Epidermal melanocyte (primary cell): ENCODE results near the gene NCOA3.
A peak's percentile ranks its signal among the peaks of the same experiment; 100 is the strongest.
"Not testable (repeated sequence)": the region's sequence is repeated elsewhere in the genome, so short reads cannot be mapped to it uniquely, and the experiment has no call there.

Source experiments
- DNase-seq: peaks from one replicate; pipeline ENCODE4 v3.0.0; 2011; ENCODE audit warnings: low spot score; ENCODE audit not compliant: insufficient read length

The NCOA3 gene

DNA sequence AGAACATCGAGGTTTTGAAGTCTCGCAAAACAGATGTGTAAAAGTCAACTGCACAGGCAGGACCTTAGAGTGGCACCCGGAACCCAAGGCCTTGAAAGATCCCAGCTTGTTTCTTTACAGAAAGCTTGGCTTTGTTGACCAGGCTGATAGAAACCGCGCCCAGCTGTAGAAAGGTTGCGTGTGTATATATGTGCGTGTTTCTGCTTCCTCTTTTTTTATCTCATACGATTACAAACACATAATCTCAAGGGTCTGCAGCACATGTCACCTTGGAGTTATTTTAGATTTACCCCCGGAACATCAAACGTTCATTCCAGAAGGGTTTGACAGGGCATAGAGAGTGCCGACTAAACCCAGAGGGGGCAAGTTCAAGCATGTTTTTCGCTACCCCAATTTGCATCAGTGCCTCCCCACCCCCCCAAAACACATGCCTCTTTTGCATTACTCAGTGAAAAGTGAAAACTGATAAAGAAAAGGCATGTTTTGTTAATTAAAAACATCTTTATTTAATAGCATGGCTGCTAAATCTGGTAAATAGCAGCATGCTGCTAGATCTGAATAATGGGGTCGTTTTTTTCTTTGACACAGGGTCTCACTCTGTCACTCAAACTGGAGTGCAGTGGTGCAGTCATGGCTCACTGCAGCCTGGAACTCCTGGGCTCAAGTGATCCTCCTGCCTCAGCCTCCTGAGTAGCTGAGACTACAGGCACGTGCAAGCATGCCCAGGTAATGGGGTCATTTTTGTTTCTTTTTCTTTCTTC, 33.2 kb upstream of the NCOA3 start:
- DNase-seq, result no peak

DNA sequence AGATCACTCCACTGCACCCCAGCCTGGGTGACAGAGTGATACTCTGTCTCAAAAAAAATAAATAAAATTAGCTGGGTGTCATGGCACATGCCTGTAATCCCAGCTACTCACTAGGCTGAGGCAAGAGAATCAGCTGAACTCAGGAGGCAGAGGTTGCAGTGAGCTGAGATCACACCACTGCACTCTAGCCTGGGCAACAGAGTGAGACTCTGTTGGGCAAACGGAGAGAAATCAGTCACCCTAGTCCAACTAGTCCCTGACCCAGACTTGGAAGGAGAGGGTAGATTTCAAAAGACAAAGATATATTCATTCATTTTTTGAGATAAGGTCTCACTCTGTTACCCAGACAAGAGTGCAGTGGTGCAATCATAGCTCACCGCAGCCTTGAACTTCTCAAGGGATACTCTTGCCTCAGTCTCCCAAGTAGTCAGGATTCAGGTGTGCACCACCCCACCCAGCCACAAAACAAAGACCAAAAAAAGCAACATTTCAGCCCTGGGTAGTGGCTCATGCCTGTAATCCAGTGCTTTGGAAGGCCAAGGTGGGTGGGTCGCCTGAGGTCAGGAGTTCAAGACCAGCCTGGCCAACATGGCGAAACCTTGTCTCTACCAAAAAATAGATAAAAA, 26.2 kb upstream of the NCOA3 start:
- DNase-seq, result no peak

DNA sequence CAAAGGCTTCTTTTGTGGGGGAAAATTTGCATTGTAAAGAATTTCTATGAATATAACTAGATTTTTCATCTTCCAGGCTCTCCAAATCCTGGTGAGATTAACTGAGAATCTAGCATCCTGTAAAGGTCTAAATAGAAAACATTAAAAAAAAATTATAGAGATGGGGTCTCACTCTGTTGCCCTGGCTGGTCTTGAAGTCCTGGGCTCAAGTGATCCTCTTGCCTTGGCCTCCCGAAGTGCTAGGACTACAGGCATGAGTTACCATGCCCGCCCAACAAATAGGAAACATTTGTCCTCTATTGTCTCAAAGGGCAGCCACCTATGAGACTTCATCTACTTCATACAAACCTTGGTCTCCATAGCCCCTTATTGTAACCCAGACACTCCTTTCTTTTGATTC, 25.2 kb upstream of the NCOA3 start:
- no peak for DNase-seq

DNA sequence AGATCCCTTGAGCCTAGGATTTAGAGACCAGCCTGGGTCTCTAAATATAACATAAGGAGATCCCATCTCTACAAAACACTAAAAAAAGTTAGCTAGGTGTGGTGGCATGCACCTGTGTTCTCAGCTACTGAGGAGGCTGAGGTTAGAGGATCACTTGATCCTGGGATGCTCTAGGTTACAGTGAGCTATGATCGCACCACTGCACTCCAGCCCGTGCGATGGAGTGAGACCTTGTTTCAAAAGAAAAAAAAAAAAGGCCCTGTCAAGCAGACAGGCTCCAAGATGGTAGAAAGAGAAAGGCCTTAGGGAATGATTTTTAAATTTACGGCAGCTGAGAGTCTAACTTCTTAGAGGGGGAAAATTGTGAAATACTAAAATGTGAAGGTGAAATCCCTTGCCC, 22.6 kb upstream of the NCOA3 start:
- no peak for DNase-seq

DNA sequence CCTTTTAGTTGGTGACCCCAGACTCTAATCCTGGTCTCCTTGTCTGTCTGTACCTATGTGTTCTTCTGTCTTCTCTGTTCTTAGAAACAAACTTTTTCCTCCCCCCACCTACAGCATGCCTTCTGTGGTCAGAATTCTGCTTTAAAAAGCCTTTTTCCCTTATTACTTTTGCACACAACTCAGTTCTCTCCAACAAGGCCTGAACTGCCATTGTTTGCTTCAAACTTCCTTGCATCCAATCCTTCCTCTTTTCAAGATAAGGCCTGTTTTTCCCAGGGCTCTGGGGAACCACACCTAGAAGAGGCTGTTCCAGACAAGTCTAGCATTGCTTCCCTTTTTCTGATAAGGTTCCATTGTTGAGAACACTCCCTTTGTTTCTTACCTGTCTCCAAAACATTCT, 22.2 kb upstream of the NCOA3 start:
- DNase-seq, result no peak

DNA sequence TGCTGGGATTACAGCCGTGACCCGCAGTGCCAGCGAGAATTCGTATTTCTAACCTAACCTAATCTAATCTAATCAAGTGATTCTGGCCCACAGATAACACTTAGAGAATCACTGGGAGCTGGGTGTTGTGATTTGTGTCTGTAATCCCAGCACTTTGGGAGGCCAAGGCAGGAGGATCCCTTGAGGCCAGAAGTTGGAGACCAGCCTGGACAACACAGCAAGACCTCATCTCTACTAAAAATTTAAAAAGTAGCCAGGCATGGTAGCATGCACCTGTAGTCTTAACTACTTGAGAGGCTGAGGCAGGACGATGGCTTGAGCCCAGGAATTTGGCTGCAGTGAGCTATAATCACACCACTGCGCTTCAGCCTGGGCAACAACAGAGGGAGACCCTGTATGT, 21.4 kb upstream of the NCOA3 start:
- no peak for DNase-seq

DNA sequence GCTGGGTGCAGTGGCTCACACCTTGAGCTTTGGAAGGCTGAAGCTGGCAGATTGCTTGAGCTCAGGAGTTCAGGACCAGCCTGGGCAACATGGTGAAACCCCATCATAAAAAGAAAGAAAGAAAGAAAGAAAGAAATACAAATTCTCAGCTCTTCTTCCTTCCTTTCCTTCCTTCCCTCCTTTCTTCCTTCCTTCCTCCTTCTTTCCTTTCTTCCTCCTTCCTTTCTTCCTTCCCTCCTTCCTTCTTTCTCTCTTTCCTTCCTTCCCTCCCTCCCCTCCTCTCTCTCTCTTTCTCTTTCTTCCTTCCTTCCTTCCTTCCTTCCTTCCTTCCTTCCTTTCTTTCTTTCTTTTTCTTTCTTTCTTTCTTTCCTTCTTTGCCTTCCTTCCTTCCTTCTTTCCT, 21.0 kb upstream of the NCOA3 start:
- no peak for DNase-seq

DNA sequence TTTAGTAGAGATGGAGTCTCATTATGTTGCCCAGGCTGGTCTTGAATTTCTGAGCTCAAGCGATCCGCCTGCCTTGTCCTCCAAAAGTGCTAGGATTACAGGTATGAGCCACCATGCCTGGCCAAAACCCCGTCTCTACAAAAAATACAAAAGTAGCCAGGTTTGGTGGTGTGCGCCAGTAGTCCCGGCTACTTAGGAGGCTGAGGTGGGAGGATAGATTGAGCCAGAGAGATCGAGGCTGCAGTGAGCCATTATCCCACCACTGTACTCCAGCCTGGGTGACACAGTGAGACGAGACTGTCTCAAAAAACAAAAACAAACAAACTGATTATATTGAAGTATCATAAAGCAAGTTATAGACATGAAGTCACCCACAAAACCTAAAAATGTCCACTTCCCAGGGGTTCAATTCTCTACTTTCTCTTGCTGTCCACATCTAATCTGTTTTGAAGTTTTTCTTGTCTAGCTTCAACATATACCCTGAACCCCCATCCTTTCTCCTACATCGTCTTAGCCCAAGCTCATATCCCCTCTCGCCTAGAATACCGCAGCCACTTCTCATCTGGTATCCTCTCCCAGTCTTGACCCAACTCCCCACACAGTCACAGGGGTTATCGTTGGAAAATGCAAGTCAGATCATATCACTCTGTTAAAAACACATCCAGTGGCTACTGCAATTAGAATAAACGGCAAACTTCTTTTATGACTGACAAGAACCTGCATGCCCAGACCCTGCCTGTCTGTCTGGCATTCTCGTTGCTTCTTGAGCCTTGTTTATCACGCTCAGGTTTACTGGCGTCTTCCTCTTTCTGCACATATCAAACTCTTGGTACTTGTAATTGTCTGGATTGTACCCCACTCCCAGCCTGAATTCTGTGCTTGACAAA, 20.1 kb upstream of the NCOA3 start:
- DNase-seq, result no peak

DNA sequence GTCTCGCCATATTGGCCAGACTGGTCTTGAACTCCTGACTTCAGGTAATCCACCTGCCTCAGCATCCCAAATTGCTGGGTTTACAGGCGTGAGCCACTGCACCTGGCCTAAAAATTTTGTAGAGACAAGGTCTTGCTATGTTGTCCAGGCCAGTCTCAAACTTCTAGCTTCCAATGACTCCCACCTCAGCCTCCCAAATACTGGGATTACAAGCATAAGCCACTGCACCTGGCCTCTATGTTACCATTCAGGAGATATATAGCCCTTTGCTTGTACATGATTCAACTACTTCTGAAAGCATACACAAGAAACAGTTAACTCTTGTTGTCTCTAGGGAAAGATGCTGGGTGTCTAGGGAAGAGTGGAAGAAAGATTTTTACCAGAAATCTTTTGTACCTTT, 19.0 kb upstream of the NCOA3 start:
- no peak for DNase-seq

DNA sequence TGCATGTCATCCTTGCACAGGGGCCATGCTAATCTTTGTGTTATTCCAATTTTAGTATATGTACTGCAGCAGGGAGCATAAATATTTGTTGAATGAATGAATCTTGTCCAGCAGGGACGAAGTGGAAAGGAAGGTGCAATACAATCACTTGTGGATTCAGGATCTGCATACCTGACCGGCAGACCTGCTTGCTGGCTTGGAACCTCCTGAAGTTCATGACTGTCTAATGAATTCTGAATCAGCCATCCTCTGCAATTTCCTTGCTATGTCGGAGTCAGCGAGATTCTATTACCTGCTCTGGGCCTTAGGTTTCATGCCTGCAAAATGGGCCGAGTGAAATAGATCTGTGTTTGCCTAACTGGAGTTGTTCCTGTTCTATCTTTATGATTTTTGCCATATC, 17.4 kb upstream of the NCOA3 start:
- DNase-seq, result no peak

DNA sequence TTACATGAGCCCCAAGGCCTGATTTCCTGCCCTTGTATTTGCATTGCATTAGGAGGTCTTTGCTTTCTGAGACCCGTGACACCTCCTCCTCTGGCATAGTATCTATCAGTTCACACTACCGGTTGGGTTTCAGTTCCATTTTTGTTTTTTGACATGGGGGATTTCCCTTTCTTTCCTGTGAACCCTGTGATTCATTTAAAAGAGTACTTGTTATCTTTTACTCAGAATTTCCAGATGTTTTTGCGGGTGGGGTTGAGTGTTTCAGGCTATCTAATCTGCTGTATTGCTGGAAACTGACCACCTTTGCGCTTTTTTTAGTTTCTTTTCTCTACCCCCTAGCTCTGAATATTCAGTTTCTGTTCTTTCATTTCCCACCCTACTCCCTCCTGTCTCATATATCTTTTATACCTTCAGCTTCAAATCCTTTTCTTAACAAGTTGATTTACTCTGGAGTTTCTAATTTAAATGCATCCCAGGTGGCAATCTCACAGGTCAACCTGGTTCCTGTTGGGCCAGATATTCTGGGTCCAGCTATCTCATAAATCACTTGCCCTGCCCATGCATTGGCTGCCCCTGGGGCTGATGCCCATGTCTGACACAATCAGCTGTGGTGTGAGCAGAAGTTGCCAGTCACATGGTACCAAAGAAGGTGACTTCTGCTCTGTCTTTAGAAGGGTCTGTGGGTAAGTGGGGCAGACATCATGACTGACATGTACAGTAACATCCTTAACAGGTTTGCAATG, 14.3 kb upstream of the NCOA3 start:
- no peak for DNase-seq

DNA sequence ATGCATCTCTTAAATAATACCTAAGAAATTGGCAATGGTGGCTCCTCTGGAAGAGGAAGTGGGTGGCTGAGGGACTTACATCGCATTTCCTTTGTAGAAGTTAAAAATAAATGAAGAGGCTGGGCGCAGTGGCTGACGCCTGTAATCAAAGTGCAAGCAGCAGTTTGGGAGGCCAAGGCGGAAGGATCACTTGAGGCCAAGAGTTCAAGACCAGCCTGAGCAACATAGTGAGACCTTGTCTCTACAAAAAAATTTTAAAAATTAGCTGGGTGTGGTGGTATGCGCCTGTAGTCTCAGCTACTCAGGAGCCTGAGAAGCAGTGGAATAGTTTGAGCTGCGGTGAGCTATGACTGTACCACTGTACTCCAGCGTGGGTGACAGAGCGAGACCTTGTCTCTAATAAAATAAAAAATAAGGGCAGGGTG, 12.2 kb upstream of the NCOA3 start:
- DNase-seq, result no peak

DNA sequence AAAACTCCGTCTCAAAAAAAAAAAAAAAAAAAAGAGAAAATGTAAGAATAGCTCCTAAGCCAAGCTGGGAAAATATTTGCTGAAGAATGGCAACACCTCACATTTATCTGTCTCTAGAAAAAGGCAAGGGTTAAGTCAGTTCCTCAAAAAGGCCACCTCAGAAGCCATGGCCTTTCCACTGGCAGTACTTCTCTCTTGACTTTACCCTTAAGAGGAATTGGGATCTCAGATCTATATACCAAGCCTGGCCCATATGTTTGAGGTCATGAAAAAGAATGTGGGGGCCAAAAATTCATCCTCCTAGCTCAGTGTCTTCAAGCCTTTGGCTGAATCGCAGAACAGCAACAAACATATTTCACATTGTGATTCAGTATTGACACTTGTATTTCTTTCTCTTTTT, 10.9 kb upstream of the NCOA3 start:
- no peak for DNase-seq

DNA sequence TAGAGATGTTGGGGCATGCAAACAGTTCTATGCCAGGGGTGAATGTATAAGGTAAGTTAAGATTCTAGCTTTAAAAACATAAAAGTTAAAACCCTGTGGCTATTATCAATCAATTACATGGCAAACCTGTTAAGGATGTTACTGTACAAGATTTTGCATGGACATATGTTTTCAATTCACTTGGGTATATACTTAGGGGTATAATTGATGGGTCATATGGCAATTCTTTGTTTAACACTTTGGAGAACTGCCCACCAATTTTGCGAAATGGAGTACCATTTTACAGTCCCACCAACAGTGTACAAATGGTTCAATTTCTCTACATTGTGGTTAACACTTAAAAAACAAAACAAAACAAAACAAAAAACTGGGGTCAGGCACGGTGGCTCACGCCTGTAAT, 9.4 kb upstream of the NCOA3 start:
- DNase-seq, result no peak

DNA sequence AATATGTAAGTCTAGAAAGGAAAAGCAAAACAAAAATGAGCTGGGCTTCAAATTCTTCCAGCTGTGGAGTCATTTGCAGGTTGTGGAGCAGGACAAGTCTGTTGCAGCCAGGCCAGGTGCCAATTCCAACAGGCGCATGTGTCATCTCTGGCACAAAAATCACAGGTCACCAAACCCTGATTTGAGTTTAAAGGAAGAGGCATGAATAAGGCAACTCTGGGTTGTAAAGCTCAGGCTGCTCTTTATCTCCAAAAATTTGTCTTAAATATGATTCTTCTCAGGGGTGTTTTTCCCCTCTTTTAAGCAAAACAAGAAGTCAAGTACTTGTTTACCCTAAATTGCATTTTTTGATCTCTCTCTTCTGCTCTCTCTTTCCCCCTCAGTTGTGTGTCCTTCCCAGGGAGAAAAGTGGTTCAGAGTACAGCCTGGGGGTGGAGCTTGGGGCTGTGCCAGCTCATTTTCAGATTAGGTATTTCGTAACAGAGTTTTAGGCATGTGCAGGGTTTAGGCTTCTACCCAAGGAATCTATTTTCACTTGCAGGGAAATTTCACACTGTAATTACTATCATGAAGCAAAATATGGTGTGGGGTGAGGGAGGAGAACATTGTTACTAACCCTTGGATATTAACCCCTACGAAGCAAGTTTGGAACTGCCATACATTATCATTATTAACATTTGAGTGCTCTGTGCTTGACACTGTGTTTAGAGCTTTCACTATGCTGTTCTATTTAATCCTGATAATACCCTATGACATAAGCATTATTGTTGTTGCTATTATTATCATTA, 8.3 kb upstream of the NCOA3 start:
- peak; percentile 66 for DNase-seq

DNA sequence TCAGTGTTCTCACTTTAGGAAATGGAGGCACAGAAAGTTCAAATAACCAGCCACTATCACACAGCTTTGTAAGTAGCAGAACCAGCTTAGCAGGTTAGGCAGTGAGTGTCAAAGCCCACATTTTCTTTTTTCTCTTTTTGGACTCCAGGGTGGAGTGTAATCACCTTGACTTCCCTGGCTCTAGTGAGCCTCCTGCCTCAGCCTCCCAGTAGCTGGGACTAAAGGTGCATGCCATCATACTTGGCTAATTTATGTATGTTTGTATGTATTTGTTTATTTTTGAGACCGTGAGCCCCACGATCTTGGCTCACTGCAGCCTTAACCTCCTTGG, 7.8 kb upstream of the NCOA3 start:
- DNase-seq, result no peak

DNA sequence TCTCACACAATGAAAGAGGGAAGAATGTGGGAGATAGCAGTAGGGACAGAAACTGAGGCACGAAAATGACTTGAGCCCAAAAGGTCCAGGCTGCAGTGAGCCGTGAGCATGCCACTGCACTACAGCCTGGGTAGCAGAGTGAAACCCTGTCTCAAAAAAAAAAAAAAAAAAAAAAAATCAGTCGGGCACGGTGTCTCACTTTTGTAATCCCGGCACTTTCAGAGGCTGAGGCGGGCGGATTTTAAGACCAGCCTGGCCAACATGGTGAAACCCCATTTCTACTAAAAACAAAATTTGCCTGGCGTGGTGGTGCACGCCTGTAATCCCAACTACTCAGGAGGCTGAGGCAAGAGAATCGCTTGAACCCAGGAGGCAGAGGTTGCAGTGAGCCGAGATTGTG, 7.1 kb upstream of the NCOA3 start:
- DNase-seq, result not testable (repeated sequence)

DNA sequence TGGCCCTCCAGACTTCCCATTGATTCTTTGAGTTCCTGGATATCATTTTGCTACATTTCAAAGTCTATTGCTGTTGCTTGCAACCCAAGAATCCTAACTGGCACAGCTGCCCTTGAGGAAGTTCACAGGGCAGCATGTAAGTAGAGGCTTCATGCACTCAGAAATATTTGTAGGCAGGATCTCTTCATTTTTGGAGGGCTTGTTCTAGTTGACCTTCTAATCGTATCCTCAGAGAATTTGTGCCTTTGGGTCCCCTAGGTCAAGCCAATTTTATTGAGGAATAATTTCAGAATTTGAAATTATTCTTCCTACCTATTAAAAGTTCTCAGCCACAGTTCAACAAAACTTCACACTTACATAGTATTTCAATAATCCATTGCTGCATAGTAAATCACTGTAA, 5.6 kb upstream of the NCOA3 start:
- DNase-seq, result no peak

DNA sequence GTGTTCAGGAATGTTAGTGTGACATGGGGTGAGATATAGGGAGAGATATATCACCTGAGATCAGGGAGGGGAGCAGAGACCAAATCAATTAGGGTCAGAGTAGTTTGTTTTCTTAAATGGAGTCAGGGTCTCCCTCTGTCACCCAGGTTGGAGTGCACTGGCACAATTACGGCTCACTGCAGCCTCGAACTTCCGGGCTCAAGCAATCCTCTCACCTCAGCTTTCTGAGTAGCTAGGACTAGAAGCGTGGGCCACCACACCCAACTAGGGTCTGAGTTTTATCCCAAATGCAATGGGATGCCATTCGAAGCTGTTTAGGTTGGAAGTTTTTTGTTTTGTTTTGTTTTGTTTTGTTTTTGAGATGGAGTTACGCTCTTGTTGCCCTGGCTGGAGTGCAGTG, 3.1 kb upstream of the NCOA3 start:
- DNase-seq, result no peak

DNA sequence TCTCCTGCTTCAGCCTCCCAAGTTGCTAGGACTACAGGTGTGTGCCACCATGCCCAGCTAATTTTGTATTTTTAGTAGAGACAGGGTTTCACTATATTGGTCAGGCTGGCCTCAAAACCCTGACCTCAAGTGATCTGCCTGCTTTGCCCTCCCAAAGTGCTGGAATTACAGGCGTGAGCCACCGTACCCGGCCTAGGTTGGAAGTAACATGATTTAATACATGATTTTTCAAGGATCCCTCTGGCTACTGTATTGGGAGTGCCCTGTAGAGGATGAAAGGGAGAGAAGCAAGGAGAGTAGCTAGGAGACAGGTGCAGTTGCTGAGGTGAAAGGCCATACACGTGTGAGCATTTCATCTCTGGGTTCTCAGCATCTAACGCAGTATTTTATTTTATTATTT, 2.6 kb upstream of the NCOA3 start:
- DNase-seq, result no peak

DNA sequence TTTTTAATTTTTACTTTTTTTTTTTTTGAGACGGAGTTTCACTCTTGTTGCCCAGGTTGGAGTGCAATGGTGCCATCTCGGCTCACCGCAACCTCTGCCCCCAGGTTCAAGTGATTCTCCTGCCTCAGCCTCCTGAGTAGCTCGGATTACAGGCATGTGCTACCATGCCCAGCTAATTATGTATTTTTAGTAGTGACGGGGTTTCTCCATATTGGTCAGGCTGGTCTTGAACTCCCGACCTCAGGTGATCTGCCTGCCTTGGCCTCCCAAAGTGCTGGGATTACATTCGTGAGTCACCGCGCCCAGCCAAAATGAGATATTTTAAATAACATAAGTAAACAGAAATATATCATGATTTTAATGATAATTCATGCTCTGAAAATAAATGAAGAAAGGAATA, 1.6 kb upstream of the NCOA3 start:
- not testable (repeated sequence) for DNase-seq
